ENCODE results near the gene FCRL3. TPM values are rescaled to one million over a fixed set of nuclear protein-coding genes. Genes with fewer than 3 reads are reported as not detected.
"Not testable (repeated sequence)": the region's sequence is repeated elsewhere in the genome, so short reads cannot be mapped to it uniquely, and the experiment has no call there.

Gene FCRL3
- under 1 TPM in 2 of 4 donors, not detected in 2; 0.13 to 0.20 TPM for total RNA-seq

GRCh38 chr1:157700732-157701131 is at the start of gene FCRL3:
Gene FCRL3, minus strand, starts transcription at chr1:157700769. Its CDS starts 280 bp downstream, at chr1:157700489.
- TF ChIP-seq POLR2A (IDR thresholded peaks at IDR 0.05): no peak

GRCh38 chr1:157748262-157748817 is 47.8 kb upstream of the FCRL3 start:
- Histone ChIP-seq H3K4me1 (no peaks in the 10 kb centered on the region), H3K9me3 (no peaks in the 10 kb centered on the region), H3K4me3 (replicated peaks in 1 of 3) (no peak overlapping the region), H3K36me3 (no peaks in the 10 kb centered on the region), H3K27ac (no peak overlapping the region), H3K27me3 (no peaks in the 10 kb centered on the region)
- DNase-seq: no peak
- intact Hi-C loops (cut with DNase I): no loop called here
- no peak for TF ChIP-seq POLR2A (IDR thresholded peaks at IDR 0.05)
- TF ChIP-seq CTCF (IDR thresholded peaks at IDR 0.05): no peak
- WGBS, 2 donors: 85 to 87% methylated on average over 3 of the region's 3 CpGs

More at GRCh38 chr1:157700732-157701131, at the start of gene FCRL3:
- no peaks in the 10 kb centered on the region for H3K4me1 ChIP-seq
- no peaks in the 10 kb centered on the region for H3K9me3 ChIP-seq
- intact Hi-C loops (cut with DNase I): no loop called here
- DNase-seq: no peak
- no peaks in the 10 kb centered on the region for H3K36me3 ChIP-seq
- 92 to 93% methylated on average over 4 of the region's 4 CpGs for WGBS, 2 donors
- H3K27me3 ChIP-seq: no peaks in the 10 kb centered on the region
- no peak within 1 kb of the TSS for H3K27ac ChIP-seq
- H3K4me3 ChIP-seq (replicated peaks in 1 of 3): no peak within 1 kb of the TSS

- 55 to 68% methylated on average over 5 of the region's 5 CpGs for whole genome bisulfite sequencing, 2 donors
- Histone ChIP-seq H3K4me3 (replicated peaks in 1 of 3) (no peak overlapping the region), H3K27ac (no peak overlapping the region), H3K4me1 (no peaks in the 10 kb centered on the region), H3K36me3 (no peaks in the 10 kb centered on the region), H3K9me3 (no peaks in the 10 kb centered on the region), H3K27me3 (no peaks in the 10 kb centered on the region)
- no peak for TF ChIP-seq CTCF (IDR thresholded peaks at IDR 0.05)
- TF ChIP-seq POLR2A (IDR thresholded peaks at IDR 0.05): no peak
- DNase-seq: no peak
- intact Hi-C loops (cut with DNase I): no loop called here
Measured at GRCh38 chr1:157739229-157739901, 38.8 kb upstream of the FCRL3 start.

GRCh38 chr1:157735991-157736390 is 35.4 kb upstream of the FCRL3 start:
- H3K27ac ChIP-seq; H3K4me3 ChIP-seq (replicated peaks in 1 of 3); DNase-seq; H3K27me3 ChIP-seq; H3K36me3 ChIP-seq; H3K4me1 ChIP-seq; H3K9me3 ChIP-seq; intact Hi-C loops (cut with DNase I): not testable (repeated sequence)
- WGBS, 2 donors: 87 to 88% methylated on average over 5 of the region's 5 CpGs

- no peak for DNase-seq
- no peaks in the 10 kb centered on the region for H3K9me3 ChIP-seq
Measured at GRCh38 chr1:157734321-157734720, 33.8 kb upstream of the FCRL3 start.

More at GRCh38 chr1:157734321-157734720, 33.8 kb upstream of the FCRL3 start:
- Histone ChIP-seq H3K27me3 (no peaks in the 10 kb centered on the region), H3K27ac (no peak overlapping the region), H3K4me3 (replicated peaks in 1 of 3) (no peak overlapping the region), H3K36me3 (no peaks in the 10 kb centered on the region), H3K4me1 (no peaks in the 10 kb centered on the region)
- TF ChIP-seq CTCF (IDR thresholded peaks at IDR 0.05): no peak
- no peak for TF ChIP-seq POLR2A (IDR thresholded peaks at IDR 0.05)
- intact Hi-C loops (cut with DNase I): no loop called here
- WGBS, 2 donors: 87 to 93% methylated on average over 1 of the region's 1 CpG

All from thyroid gland (tissue), 4 donors.